HCT116 (cell line): ENCODE results near the gene HBG1. TPM values are rescaled to one million over a fixed set of nuclear protein-coding genes. Genes with fewer than 3 reads are reported as not detected.

Experiments
- ATAC-seq: fragments of 200-7000 bp; cut with Tn5 transposase; 2 replicates; pipeline ENCODE4 v1.9.1; 2020; ENCODE audit warnings: mild to moderate bottlenecking, moderate library complexity
- BruUV-seq: library from RNA; stranded (reverse); fragments of 400-500 nt; replicated peaks from 2 replicates; lab custom pipeline; 2021; lab: Mats Ljungman, UMichigan
- CTCF ChIA-PET: fragments of 300-600 bp; sonication (Branson Sonifier 250); formaldehyde crosslinking; loops from one replicate; lab custom pipeline; 2021; ENCODE audit warnings: antibody characterized with exemption; lab: Charles Lee
- POLR2A ChIA-PET: fragments of 300-600, 350-600 bp; sonication (Branson Sonifier 250); formaldehyde crosslinking; loops from one replicate; lab custom pipeline; 2021; ENCODE audit warnings: antibody characterized with exemption; lab: Charles Lee
- RAD21 ChIA-PET, 2 experiments: fragments of 300-600 bp; sonication (Branson Sonifier 250); formaldehyde crosslinking; loops; one replicate each; lab custom pipeline; 2023; ENCODE audit warnings: low total read pairs in 2 of 2; ENCODE audit not compliant: uncharacterized antibody in 2 of 2, unreplicated experiment in 2 of 2, low non-redundant PET in 1 of 2; lab: Charles Lee
- DNase-seq: peaks from one replicate; pipeline ENCODE4 v3.0.0-alpha.2; 2010; ENCODE audit warnings: low read depth, low spot score
- H2AFZ ChIP-seq: fragments of 200-600 bp; shearing (Covaris generic), sonication (generic); 2 replicates; pipeline ENCODE4 v1.6.1; 2017; ENCODE audit warnings: low read depth, mixed run types, mixed read lengths, antibody characterized with exemption, low read length; ENCODE audit not compliant: poor library complexity, severe bottlenecking
- H3K27ac ChIP-seq: 2 replicates; pipeline ENCODE4 v1.5.1; 2012; ENCODE audit warnings: low read depth, low read length
- H3K27me3 ChIP-seq: fragments of 200-600 bp; sonication (generic); 2 replicates; pipeline ENCODE4 v1.6.1; 2016; ENCODE audit warnings: mixed run types, low read length, mixed read lengths; ENCODE audit not compliant: insufficient read depth
- H3K36me3 ChIP-seq, 2 experiments: fragments of 200-500 bp in 1 of 2; fragments of 200-600 bp in 1 of 2; sonication (Bioruptor generic) in 1 of 2; sonication (generic) in 1 of 2; 2 replicates each; pipeline versions ENCODE4 v1.5.1 to v1.6.1; 2014 to 2016; ENCODE audit warnings: low read length in 2 of 2, inconsistent platforms in 1 of 2, mixed read lengths in 1 of 2, mixed run types in 1 of 2; ENCODE audit not compliant: insufficient read depth in 2 of 2, control insufficient read depth in 1 of 2
- H3K4me1 ChIP-seq, 2 experiments: fragments of 200-600 bp in 1 of 2; sonication (generic) in 1 of 2; 2 replicates each; pipeline versions ENCODE4 v1.5.1 to v1.6.1; 2012 to 2017; ENCODE audit warnings: low read length in 2 of 2, inconsistent platforms in 1 of 2, mild to moderate bottlenecking in 1 of 2, mixed read lengths in 1 of 2, mixed run types in 1 of 2, moderate library complexity in 1 of 2; ENCODE audit not compliant: insufficient read depth in 2 of 2, control insufficient read depth in 1 of 2
- H3K4me2 ChIP-seq: fragments of 200-600 bp; sonication (generic); 2 replicates; pipeline ENCODE4 v1.6.1; 2017; ENCODE audit warnings: mixed run types, low read length, mixed read lengths
- H3K4me3 ChIP-seq, 2 experiments: fragments of 200-600 bp in 1 of 2; sonication (generic) in 1 of 2; replicated peaks in 1 of 2; 2 replicates each; pipeline ENCODE4 v1.5.1; 2011 to 2016; ENCODE audit warnings: low read length in 2 of 2, control low read depth in 1 of 2, low read depth in 1 of 2, mild to moderate bottlenecking in 1 of 2, mixed read lengths in 1 of 2, mixed run types in 1 of 2
- H3K79me2 ChIP-seq: fragments of 200-600 bp; sonication (generic); 2 replicates; pipeline ENCODE4 v1.6.1; 2017; ENCODE audit warnings: mild to moderate bottlenecking, mixed run types, low read length, moderate library complexity, mixed read lengths; ENCODE audit not compliant: insufficient read depth
- H3K9ac ChIP-seq: fragments of 200-600 bp; sonication (generic); 2 replicates; pipeline ENCODE4 v1.6.1; 2016; ENCODE audit warnings: low read length, mixed read lengths
- H3K9me2 ChIP-seq: fragments of 200-600 bp; sonication (generic), shearing (Covaris generic); 2 replicates; pipeline ENCODE4 v1.6.1; 2017; ENCODE audit warnings: mixed run types, mild to moderate bottlenecking, moderate library complexity; ENCODE audit not compliant: insufficient read depth
- H3K9me3 ChIP-seq, 2 experiments: fragments of 200-500 bp in 1 of 2; fragments of 200-600 bp in 1 of 2; sonication (Bioruptor generic) in 1 of 2; sonication (generic) in 1 of 2; 2 replicates each; pipeline ENCODE4 v1.6.1; 2014 to 2017; ENCODE audit warnings: low read length in 2 of 2, mixed read lengths in 2 of 2, inconsistent platforms in 1 of 2, low read depth in 1 of 2, mild to moderate bottlenecking in 1 of 2, mixed run types in 1 of 2, moderate library complexity in 1 of 2; ENCODE audit not compliant: control insufficient read depth in 1 of 2, insufficient read depth in 1 of 2
- H4K20me1 ChIP-seq: fragments of 200-600 bp; sonication (generic), shearing (Covaris generic); 2 replicates; pipeline ENCODE4 v1.6.1; 2017; ENCODE audit warnings: mixed run types, mild to moderate bottlenecking, moderate library complexity; ENCODE audit not compliant: insufficient read depth
- EGR1 ChIP-seq: IDR thresholded peaks from 2 replicates; pipeline ENCODE4 v1.6.1; 2012; ENCODE audit warnings: low read depth
- EZH2 ChIP-seq: fragments of 200-600 bp; sonication (generic); IDR thresholded peaks from 2 replicates; pipeline ENCODE4 v1.6.1; 2017; ENCODE audit warnings: antibody characterized with exemption, mixed run types
- EZH2phosphoT487 ChIP-seq: fragments of 200-600 bp; IDR thresholded peaks from 2 replicates; pipeline ENCODE4 v1.6.1; 2018; ENCODE audit warnings: antibody characterized with exemption, borderline replicate concordance
- SIN3A ChIP-seq: IDR thresholded peaks from 2 replicates; pipeline ENCODE4 v1.6.1; 2012; ENCODE audit warnings: low read depth
- SP1 ChIP-seq: IDR thresholded peaks from 2 replicates; pipeline ENCODE4 v1.6.1; 2012; ENCODE audit warnings: low read depth
- SRF ChIP-seq: IDR thresholded peaks from 2 replicates; pipeline ENCODE4 v1.6.1; 2012; ENCODE audit warnings: low read depth
- TCF7L2 ChIP-seq: IDR thresholded peaks from 2 replicates; pipeline ENCODE4 v1.7.0; 2011; ENCODE audit warnings: borderline replicate concordance, inconsistent platforms; ENCODE audit not compliant: insufficient read depth, insufficient read length; ENCODE audit errors: extremely low read depth
- YY1 ChIP-seq: IDR thresholded peaks from 2 replicates; pipeline ENCODE4 v1.6.1; 2011; ENCODE audit warnings: low read length, low read depth, moderate library complexity, mild to moderate bottlenecking; ENCODE audit not compliant: insufficient replicate concordance; ENCODE audit errors: extremely low read depth
- ZNF274 ChIP-seq: fragments of 200-500 bp; sonication (Bioruptor generic); IDR thresholded peaks from 2 replicates; pipeline ENCODE4 v1.6.1; 2014; ENCODE audit warnings: mild to moderate bottlenecking, low read depth, low read length, inconsistent platforms
- intact Hi-C: fragments of 100-400 bp; cut with micrococcal nuclease; formaldehyde crosslinking; loops from 2 replicates; pipeline ENCODE4 v1.10.0; 2022
- total RNA-seq: library from RNA; stranded (reverse); gene quantifications from one replicate; pipeline ENCODE4 v1.2.1, GENCODE V29; 2021; ENCODE audit not compliant: unreplicated experiment
- TF ChIP-seq, protein P1 (sequence below): IDR thresholded peaks from 2 replicates; pipeline ENCODE4 v1.6.1; 2012; ENCODE audit warnings: low read depth
- TF ChIP-seq, protein P2 (sequence below), 3 experiments: fragments of 200-600 bp in 1 of 3; sonication (generic) in 1 of 3; IDR thresholded peaks in 2 of 3; conservative IDR thresholded peaks in 1 of 3; 2 replicates each; pipeline ENCODE4 v1.5.1; 2012 to 2017; ENCODE audit warnings: low read depth in 2 of 3, low read length in 2 of 3, antibody characterized with exemption in 1 of 3, borderline replicate concordance in 1 of 3, control low read depth in 1 of 3, mild to moderate bottlenecking in 1 of 3, mixed read lengths in 1 of 3, mixed run types in 1 of 3, moderate library complexity in 1 of 3; ENCODE audit not compliant: insufficient read depth in 1 of 3
- TF ChIP-seq, protein P3 (sequence below): IDR thresholded peaks from 2 replicates; pipeline ENCODE4 v1.6.1; 2012

Gene HBG1
- total RNA-seq, 1 experiment from 2014 or later = 3.6 TPM

DNA sequence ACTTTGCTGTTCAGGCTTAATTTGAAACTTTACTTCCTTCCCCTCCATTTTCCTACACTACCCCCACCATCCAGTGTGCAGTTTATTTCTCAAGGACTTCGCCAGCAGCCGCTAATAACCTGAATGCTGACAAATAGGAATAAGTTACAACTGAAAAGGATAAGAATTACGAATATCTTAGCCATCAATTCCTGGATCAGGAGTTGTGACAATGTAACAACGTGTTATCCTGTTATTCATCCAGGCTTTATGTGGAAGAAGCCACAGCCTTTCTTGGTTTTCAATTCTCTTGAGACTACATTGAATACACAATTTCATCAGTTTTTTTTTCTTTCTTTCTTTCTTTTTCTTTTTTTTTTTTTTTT, 5.9 kb downstream of the HBG1 start:
- H3K36me3 ChIP-seq = no peaks in the 10 kb centered on the region
- no peak overlapping the region for H3K27ac ChIP-seq
- no peak overlapping the region for H2AFZ ChIP-seq
- no peaks in the 10 kb centered on the region for H3K4me1 ChIP-seq
- no peak overlapping the region for H3K9ac ChIP-seq
- DNase-seq = no peak
- ChIA-PET POLR2A (no interaction called here), RAD21 (no interaction called here), CTCF (no interaction called here)
- H3K4me3 ChIP-seq = no peak overlapping the region
- no peaks in the 10 kb centered on the region for H3K9me3 ChIP-seq
- TF ChIP-seq, protein P1, sequence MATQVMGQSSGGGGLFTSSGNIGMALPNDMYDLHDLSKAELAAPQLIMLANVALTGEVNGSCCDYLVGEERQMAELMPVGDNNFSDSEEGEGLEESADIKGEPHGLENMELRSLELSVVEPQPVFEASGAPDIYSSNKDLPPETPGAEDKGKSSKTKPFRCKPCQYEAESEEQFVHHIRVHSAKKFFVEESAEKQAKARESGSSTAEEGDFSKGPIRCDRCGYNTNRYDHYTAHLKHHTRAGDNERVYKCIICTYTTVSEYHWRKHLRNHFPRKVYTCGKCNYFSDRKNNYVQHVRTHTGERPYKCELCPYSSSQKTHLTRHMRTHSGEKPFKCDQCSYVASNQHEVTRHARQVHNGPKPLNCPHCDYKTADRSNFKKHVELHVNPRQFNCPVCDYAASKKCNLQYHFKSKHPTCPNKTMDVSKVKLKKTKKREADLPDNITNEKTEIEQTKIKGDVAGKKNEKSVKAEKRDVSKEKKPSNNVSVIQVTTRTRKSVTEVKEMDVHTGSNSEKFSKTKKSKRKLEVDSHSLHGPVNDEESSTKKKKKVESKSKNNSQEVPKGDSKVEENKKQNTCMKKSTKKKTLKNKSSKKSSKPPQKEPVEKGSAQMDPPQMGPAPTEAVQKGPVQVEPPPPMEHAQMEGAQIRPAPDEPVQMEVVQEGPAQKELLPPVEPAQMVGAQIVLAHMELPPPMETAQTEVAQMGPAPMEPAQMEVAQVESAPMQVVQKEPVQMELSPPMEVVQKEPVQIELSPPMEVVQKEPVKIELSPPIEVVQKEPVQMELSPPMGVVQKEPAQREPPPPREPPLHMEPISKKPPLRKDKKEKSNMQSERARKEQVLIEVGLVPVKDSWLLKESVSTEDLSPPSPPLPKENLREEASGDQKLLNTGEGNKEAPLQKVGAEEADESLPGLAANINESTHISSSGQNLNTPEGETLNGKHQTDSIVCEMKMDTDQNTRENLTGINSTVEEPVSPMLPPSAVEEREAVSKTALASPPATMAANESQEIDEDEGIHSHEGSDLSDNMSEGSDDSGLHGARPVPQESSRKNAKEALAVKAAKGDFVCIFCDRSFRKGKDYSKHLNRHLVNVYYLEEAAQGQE = no peak
- no peak for TF ChIP-seq EGR1
- TF ChIP-seq ZNF274 = no peak
- no TSS peak for BruUV-seq
- no peak for ATAC-seq
- peaks cover 81% of the 10 kb centered on the region for H3K27me3 ChIP-seq
- H3K4me2 ChIP-seq = no peak overlapping the region
- no peaks in the 10 kb centered on the region for H3K79me2 ChIP-seq
- no peaks in the 10 kb centered on the region for H3K9me2 ChIP-seq
- H4K20me1 ChIP-seq = no peaks in the 10 kb centered on the region
- intact Hi-C loops = no loop called here

DNA sequence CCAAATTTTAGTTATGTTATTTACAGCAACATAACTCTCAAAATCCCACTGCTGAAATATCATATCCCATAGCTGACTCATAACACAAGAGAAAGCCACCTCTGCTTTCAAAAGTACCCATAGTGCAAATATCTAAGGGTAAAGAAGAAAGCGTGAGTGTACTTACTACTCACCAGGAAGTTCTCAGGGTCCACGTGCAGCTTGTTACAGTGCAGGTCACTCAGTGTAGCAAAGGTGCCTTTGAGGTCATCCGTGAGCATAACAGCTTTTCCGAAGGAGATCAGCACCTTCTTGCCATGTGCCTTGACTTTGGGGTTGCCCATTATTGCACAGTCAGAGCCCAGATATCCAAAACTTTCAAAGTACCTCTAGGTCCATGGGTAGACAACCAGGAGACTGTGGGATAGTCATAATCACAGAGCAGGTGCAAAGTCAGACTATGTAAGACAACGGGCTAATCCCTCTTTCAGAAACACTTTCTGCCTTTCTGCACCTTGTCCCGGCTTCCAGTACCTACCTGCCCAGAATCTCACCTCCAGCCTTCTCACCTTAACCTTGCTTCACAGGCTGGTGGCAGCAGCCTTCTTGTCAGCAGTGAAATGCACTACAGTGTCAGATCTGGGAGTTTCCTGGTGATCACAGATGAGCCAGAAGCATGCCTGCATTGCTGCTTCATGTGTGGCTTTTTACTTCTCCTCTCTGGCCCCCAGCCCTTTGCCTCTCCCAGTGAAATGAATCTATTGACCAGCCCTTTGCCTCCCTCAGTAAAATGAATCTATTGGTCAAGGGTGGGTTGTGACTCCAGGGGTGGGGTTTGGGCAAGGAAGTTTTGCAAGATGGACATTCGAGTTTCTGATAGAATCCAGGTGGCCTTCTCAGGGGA, 6.5 kb downstream of the HBG1 start:
- DNase-seq (no peak), ATAC-seq (no peak)
- CTCF ChIA-PET = no interaction called here
- no peak overlapping the region for H3K4me3 ChIP-seq
- TF ChIP-seq EGR1 (no peak), EZH2phosphoT487 (no peak), SRF (no peak), ZNF274 (no peak), YY1 (no peak), EZH2 (no peak), TCF7L2 (no peak), SP1 (no peak), SIN3A (no peak)
- TF ChIP-seq, protein P2, sequence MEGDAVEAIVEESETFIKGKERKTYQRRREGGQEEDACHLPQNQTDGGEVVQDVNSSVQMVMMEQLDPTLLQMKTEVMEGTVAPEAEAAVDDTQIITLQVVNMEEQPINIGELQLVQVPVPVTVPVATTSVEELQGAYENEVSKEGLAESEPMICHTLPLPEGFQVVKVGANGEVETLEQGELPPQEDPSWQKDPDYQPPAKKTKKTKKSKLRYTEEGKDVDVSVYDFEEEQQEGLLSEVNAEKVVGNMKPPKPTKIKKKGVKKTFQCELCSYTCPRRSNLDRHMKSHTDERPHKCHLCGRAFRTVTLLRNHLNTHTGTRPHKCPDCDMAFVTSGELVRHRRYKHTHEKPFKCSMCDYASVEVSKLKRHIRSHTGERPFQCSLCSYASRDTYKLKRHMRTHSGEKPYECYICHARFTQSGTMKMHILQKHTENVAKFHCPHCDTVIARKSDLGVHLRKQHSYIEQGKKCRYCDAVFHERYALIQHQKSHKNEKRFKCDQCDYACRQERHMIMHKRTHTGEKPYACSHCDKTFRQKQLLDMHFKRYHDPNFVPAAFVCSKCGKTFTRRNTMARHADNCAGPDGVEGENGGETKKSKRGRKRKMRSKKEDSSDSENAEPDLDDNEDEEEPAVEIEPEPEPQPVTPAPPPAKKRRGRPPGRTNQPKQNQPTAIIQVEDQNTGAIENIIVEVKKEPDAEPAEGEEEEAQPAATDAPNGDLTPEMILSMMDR (IDR thresholded peaks at IDR 0.05 in 2 of 3, conservative IDR thresholded peaks at IDR 0.05 in 1 of 3; ENCODE audit: borderline replicate concordance in 1 of 3, insufficient read depth in 1 of 3, low read depth in 2 of 3, low read length in 2 of 3) = no peak
- TF ChIP-seq, protein P3, sequence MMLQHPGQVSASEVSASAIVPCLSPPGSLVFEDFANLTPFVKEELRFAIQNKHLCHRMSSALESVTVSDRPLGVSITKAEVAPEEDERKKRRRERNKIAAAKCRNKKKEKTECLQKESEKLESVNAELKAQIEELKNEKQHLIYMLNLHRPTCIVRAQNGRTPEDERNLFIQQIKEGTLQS = no peak
- TF ChIP-seq, all 23 proteins: peak for 0
- H3K36me3 ChIP-seq = no peaks in the 10 kb centered on the region
- H3K4me2 ChIP-seq = no peak overlapping the region
- intact Hi-C loops = no loop called here
- no peak overlapping the region for H3K27ac ChIP-seq
- no peaks in the 10 kb centered on the region for H3K9me3 ChIP-seq
- H3K4me1 ChIP-seq = no peaks in the 10 kb centered on the region
- BruUV-seq = no TSS peak
- ChIA-PET POLR2A (no interaction called here), RAD21 (no interaction called here)
- H3K9ac ChIP-seq = no peak overlapping the region
- peaks cover 87% of the 10 kb centered on the region for H3K27me3 ChIP-seq
- no peaks in the 10 kb centered on the region for H3K9me2 ChIP-seq
- H3K79me2 ChIP-seq = no peaks in the 10 kb centered on the region
- H2AFZ ChIP-seq = no peak overlapping the region
- H4K20me1 ChIP-seq = no peaks in the 10 kb centered on the region
